Measurements from ENCODE around the gene JPT2.

DNA sequence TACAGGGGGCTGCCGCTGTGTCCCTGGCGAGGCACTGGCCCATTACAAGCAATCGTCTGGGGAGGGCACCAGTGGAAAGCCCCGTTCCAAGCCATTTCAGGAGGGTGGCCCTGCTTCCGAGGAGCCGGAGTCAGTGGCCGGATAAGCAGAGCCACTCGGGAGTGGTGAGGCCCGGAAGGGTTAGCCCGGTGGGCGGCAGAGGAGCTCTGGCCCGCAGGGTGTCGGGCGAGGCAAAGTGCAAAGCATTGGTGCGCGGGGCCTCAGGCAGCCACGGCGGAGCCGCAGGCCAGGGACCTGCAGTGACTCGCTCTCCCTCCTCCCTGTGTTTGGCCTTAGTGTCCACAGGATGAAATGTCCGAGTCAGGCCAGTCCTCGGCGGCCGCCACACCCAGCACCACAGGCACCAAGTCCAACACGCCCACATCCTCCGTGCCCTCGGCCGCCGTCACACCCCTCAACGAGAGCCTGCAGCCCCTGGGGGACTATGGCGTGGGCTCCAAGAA lies 68.7 kb downstream of the JPT2 start:
- TF ChIP-seq POLR2A (IDR thresholded peaks at IDR 0.05), result no peak
- TF ChIP-seq, protein P1, sequence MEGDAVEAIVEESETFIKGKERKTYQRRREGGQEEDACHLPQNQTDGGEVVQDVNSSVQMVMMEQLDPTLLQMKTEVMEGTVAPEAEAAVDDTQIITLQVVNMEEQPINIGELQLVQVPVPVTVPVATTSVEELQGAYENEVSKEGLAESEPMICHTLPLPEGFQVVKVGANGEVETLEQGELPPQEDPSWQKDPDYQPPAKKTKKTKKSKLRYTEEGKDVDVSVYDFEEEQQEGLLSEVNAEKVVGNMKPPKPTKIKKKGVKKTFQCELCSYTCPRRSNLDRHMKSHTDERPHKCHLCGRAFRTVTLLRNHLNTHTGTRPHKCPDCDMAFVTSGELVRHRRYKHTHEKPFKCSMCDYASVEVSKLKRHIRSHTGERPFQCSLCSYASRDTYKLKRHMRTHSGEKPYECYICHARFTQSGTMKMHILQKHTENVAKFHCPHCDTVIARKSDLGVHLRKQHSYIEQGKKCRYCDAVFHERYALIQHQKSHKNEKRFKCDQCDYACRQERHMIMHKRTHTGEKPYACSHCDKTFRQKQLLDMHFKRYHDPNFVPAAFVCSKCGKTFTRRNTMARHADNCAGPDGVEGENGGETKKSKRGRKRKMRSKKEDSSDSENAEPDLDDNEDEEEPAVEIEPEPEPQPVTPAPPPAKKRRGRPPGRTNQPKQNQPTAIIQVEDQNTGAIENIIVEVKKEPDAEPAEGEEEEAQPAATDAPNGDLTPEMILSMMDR (IDR thresholded peaks at IDR 0.05), result no peak

Measured in adrenal gland (tissue), 5 donors.